Measurements from ENCODE around the gene APOO.

DNA sequence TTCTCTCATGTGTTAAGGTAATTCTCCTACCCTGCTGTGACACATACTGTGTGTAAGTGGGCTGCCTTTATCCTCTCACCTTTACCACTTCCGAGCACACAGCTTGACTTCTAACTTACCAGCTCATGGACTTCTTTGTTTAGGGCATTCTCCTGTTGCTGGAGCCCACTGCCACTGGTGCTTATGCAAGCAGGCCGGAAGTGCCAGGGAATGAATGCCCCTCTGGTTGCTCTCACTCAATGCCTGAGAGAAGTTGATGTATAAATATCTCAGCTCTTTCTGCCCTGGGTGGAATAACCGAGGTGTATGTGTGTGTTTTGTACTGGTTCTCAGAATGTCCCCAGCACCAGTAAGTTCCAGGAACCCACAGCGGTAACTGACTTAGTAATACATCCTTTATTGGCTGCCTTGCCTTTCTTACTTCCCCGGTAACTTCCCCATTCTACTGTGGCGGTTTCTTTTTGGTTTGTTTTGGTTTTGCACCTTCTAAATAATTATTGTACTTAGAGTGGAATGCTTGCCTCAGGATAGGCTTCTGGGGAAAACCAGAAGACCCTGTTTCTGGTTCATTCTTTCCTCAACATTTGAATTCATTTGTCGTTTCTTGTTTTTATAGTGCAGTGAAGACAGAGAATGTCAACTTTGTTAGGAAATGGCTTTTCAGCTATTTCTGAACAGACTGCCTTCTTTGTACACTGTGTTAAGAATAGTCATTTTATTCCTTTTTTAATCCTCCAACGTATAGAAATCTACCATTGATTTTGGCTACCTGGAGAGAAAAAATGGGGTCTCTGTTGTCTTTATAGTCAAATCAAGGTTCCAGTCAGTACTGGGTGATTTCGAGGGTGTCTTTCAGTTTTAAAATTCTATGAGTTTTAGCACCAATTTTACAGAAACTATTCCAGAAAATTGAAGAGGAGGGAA, 45.5 kb upstream of the APOO start:
- TF ChIP-seq, protein P1, sequence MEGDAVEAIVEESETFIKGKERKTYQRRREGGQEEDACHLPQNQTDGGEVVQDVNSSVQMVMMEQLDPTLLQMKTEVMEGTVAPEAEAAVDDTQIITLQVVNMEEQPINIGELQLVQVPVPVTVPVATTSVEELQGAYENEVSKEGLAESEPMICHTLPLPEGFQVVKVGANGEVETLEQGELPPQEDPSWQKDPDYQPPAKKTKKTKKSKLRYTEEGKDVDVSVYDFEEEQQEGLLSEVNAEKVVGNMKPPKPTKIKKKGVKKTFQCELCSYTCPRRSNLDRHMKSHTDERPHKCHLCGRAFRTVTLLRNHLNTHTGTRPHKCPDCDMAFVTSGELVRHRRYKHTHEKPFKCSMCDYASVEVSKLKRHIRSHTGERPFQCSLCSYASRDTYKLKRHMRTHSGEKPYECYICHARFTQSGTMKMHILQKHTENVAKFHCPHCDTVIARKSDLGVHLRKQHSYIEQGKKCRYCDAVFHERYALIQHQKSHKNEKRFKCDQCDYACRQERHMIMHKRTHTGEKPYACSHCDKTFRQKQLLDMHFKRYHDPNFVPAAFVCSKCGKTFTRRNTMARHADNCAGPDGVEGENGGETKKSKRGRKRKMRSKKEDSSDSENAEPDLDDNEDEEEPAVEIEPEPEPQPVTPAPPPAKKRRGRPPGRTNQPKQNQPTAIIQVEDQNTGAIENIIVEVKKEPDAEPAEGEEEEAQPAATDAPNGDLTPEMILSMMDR (IDR thresholded peaks at IDR 0.05; ENCODE audit: insufficient read depth, low read length, poor library complexity, severe bottlenecking): no peak
- TF ChIP-seq EZH2phosphoT487 (conservative IDR thresholded peaks at IDR 0.05; ENCODE audit: low read length): no peak

Measured in SU-DHL-6 (cell line).